ENCODE data around the gene CCDC97.
A peak's percentile ranks its signal among the peaks of the same experiment; 100 is the strongest.

Gene CCDC97

GRCh38 chr19:41305927-41306793 is 3.8 kb upstream of the CCDC97 start:
- peaks cover 34% of the 10 kb centered on the region for H3K36me3 ChIP-seq (ENCODE audit: insufficient read depth, low read length)
- H3K9me3 ChIP-seq (ENCODE audit: control insufficient read depth, insufficient read depth, low read length) = no peaks in the 10 kb centered on the region
- peaks cover 8% of the 10 kb centered on the region; the same call in 1 of the 2 replicates for H3K4me1 ChIP-seq (ENCODE audit: insufficient read depth, low read length)
- no peak overlapping the region for H3K9ac ChIP-seq (ENCODE audit: low read depth, low read length)

- H3K4me1 ChIP-seq (ENCODE audit: insufficient read depth, low read length) = peaks cover 8% of the 10 kb centered on the region; the same call in 1 of the 2 replicates
- H3K9me3 ChIP-seq (ENCODE audit: control insufficient read depth, insufficient read depth, low read length) = no peaks in the 10 kb centered on the region
- H3K36me3 ChIP-seq (ENCODE audit: insufficient read depth, low read length) = peaks cover 25% of the 10 kb centered on the region
- H3K9ac ChIP-seq (ENCODE audit: low read depth, low read length) = no peak overlapping the region
Observed at GRCh38 chr19:41307090-41307875, 2.7 kb upstream of the CCDC97 start.

- H3K4me1 ChIP-seq (ENCODE audit: insufficient read depth, low read length) = peaks cover 8% of the 10 kb centered on the region; the same call in 1 of the 2 replicates
- H3K9me3 ChIP-seq (ENCODE audit: control insufficient read depth, insufficient read depth, low read length) = no peaks in the 10 kb centered on the region
- H3K36me3 ChIP-seq (ENCODE audit: insufficient read depth, low read length) = peaks cover 25% of the 10 kb centered on the region
- no peak overlapping the region for H3K9ac ChIP-seq (ENCODE audit: low read depth, low read length)
Observed at GRCh38 chr19:41307954-41308449, 2.0 kb upstream of the CCDC97 start.

DNA sequence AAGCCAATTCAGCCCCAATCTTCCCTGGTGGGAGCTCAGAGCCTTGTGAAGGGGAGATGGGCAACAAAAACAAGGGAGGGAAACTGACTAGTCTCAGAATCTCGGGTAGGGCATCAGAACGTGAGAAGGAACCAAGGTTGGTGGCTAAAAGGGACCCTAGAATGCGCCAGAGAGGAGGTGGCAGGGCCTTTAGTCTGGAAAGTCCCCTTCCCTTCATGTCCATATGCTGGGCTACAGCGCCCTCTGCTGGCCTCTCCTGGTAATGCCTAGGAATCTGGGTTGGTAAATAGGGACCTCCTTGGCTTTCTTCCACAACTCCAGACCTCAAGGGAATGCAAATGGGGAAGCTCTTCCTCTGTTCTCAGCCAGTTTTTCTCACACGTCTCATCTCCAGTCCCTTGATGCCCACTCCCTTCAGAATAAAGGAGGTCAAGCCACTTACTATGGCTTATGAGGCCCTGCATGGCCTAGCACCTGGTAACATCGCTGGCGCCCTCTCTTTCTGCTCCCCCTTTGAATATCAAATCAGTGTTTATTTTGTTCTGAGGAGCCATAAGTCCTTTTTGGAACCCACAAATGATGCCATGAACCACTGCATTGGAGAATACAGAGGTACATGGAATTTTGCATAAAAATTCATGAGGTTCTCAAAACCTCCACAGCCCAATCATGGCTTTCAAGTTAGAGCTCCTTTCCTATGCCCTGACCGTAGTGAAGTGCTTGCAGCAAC is 1.4 kb upstream of the CCDC97 start:
- no peaks in the 10 kb centered on the region for H3K9me3 ChIP-seq (ENCODE audit: control insufficient read depth, insufficient read depth, low read length)
- H3K4me1 ChIP-seq (ENCODE audit: insufficient read depth, low read length) = peaks cover 8% of the 10 kb centered on the region; the same call in 1 of the 2 replicates
- H3K9ac ChIP-seq (ENCODE audit: low read depth, low read length) = no peak overlapping the region
- H3K36me3 ChIP-seq (ENCODE audit: insufficient read depth, low read length) = peaks cover 24% of the 10 kb centered on the region

DNA sequence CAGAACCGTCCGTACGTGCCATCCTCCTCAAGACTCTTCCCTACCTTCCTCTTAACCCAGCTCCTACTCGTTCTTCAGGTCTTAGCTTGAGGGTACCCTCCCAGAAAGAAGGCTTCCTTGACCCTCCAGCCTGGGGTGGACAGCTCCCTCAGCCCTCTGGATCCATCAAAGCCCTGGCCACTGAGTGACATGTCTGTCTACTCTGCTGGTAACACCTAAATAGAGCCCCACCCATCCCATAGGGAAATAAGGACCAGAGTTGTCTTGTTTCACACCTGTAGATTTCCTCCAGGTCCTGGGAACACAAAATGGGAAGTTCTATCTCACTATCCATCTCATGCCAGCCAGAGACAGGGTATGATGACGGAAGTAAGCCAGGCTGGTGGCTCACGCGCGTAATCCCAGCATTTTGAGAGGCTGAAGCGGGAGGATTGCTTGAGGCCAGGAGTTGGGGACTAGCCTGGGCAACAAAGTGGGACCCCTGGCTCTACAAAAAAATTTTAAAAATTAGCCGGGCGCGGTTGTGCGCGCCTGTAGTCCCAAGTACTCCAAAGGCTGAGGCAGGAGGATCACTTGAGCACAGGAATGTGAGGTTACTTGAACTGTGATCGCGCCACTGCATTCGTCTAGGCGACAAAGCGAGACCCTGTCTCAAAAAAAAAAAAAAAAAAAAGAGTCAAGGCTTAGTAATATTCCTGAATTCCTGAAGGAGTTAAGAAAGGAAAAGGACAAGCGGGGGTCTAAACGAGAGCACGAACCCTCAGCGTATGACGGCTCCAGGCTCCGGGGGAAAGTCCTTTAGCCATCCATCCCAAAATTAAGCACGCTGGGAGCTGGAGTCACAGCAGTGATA is 566 bp upstream of the CCDC97 start:
- H3K9me3 ChIP-seq (ENCODE audit: control insufficient read depth, insufficient read depth, low read length) = no peaks in the 10 kb centered on the region
- peaks cover 8% of the 10 kb centered on the region; the same call in 1 of the 2 replicates for H3K4me1 ChIP-seq (ENCODE audit: insufficient read depth, low read length)
- peak overlapping the region; percentile 67 for H3K9ac ChIP-seq (ENCODE audit: low read depth, low read length)
- peaks cover 16% of the 10 kb centered on the region for H3K36me3 ChIP-seq (ENCODE audit: insufficient read depth, low read length)

- Histone ChIP-seq H3K9me3 (ENCODE audit: control insufficient read depth, insufficient read depth, low read length) (no peaks in the 10 kb centered on the region), H3K36me3 (ENCODE audit: insufficient read depth, low read length) (0 out of 2 replicates have a peak, but pooled peaks cover 6% of the 10 kb centered on the region), H3K9ac (ENCODE audit: low read depth, low read length) (peak overlapping the region; percentile 67; the same call in 1 of the 2 replicates), H3K4me1 (ENCODE audit: insufficient read depth, low read length) (peaks cover 8% of the 10 kb centered on the region; the same call in 1 of the 2 replicates)
Observed at GRCh38 chr19:41311072-41311471, 1.1 kb downstream of the CCDC97 start.

- Histone ChIP-seq H3K4me1 (ENCODE audit: insufficient read depth, low read length) (peaks cover 8% of the 10 kb centered on the region; the same call in 1 of the 2 replicates), H3K9ac (ENCODE audit: low read depth, low read length) (no peak overlapping the region), H3K36me3 (ENCODE audit: insufficient read depth, low read length) (0 out of 2 replicates have a peak, but pooled peaks cover 5% of the 10 kb centered on the region), H3K9me3 (ENCODE audit: control insufficient read depth, insufficient read depth, low read length) (no peaks in the 10 kb centered on the region)
Observed at GRCh38 chr19:41311613-41312012, 1.6 kb downstream of the CCDC97 start.

GRCh38 chr19:41316306-41316920 is 6.4 kb downstream of the CCDC97 start:
- Histone ChIP-seq H3K9ac (ENCODE audit: low read depth, low read length) (no peak overlapping the region), H3K36me3 (ENCODE audit: insufficient read depth, low read length) (peaks cover 10% of the 10 kb centered on the region), H3K4me1 (ENCODE audit: insufficient read depth, low read length) (peaks cover 3% of the 10 kb centered on the region; the same call in 1 of the 2 replicates), H3K9me3 (ENCODE audit: control insufficient read depth, insufficient read depth, low read length) (no peaks in the 10 kb centered on the region)

DNA sequence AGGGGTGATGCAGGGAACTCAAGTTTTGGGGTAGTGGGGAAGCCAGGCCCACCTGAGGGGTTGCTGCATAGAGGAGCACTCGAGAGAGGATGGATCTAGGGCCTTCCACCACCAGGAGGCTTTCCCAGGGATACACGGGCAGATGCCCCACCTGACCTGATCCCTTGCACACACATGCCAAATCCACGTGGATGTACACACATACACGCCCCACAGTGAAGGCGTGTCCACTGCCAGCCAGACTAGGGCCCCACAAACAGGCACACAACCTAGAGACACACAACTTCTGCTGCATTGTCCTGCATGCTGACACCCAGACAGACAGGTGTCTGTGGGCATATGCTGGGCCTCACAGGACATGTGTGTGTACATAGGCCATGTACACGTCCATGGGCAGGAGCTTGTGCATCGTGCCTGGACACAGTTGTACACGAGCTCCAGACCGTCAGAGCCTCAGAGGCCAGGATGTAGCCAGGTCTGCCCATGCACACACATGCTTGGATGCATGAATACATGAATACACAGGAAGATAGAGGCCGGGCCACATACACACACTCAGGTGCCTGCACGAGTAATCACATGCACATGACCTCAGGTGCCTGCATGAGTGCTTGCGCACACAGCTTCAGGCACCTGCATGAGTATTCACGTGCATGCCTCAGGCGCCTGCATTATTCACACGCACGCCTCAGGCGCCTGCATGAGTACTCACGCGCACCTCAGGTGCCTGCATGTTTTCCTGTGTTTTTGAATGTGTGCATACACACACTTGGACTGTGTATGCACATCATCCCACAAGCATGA is 8.9 kb downstream of the CCDC97 start:
- H3K9me3 ChIP-seq (ENCODE audit: control insufficient read depth, insufficient read depth, low read length) = no peaks in the 10 kb centered on the region
- H3K9ac ChIP-seq (ENCODE audit: low read depth, low read length) = no peak overlapping the region
- peaks cover 7% of the 10 kb centered on the region for H3K36me3 ChIP-seq (ENCODE audit: insufficient read depth, low read length)
- peaks cover 26% of the 10 kb centered on the region for H3K4me1 ChIP-seq (ENCODE audit: insufficient read depth, low read length)

GRCh38 chr19:41319500-41320184 is 9.7 kb downstream of the CCDC97 start:
- Histone ChIP-seq H3K9ac (ENCODE audit: low read depth, low read length) (no peak overlapping the region), H3K9me3 (ENCODE audit: control insufficient read depth, insufficient read depth, low read length) (no peaks in the 10 kb centered on the region), H3K36me3 (ENCODE audit: insufficient read depth, low read length) (peaks cover 7% of the 10 kb centered on the region), H3K4me1 (ENCODE audit: insufficient read depth, low read length) (peaks cover 33% of the 10 kb centered on the region)

DNA sequence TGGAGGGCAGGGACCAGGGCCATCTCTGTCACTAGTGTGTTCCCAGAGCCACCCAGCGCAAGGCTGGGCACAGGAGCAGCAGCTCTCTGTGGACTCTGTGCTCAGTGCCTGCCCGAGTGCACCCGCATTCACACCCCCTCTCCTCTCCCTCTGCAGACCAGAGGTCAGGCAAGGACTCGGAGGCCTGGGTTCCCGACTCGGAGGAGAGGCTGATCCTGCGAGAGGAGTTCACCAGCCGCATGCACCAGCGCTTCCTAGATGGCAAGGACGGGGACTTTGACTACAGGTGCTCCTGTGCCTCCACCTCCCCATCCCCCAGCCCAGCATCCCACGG is 10.2 kb downstream of the CCDC97 start:
- Histone ChIP-seq H3K36me3 (ENCODE audit: insufficient read depth, low read length) (peaks cover 7% of the 10 kb centered on the region), H3K9me3 (ENCODE audit: control insufficient read depth, insufficient read depth, low read length) (no peaks in the 10 kb centered on the region), H3K9ac (ENCODE audit: low read depth, low read length) (no peak overlapping the region), H3K4me1 (ENCODE audit: insufficient read depth, low read length) (peaks cover 35% of the 10 kb centered on the region)

DNA sequence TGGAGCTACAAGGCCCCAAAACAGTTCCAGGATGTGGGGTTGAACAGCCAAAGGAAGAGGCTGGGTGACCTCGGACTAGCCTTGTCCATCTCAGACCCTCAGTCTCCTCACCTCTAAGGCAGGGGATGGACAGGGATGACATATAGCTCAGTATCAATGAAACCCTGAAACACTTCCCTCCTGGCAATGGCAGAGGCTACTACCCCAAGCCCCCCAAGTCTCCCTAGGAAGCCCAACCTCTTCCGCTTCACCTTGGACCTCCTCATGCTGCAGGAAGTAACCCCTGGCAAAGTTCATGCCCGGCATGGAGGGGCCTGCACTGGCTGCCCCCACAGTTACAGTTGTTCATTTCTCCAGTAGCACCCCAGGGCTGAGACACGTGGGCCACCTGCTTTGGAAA is 10.6 kb downstream of the CCDC97 start:
- H3K9me3 ChIP-seq (ENCODE audit: control insufficient read depth, insufficient read depth, low read length) = no peaks in the 10 kb centered on the region
- H3K9ac ChIP-seq (ENCODE audit: low read depth, low read length) = no peak overlapping the region
- peaks cover 35% of the 10 kb centered on the region for H3K4me1 ChIP-seq (ENCODE audit: insufficient read depth, low read length)
- H3K36me3 ChIP-seq (ENCODE audit: insufficient read depth, low read length) = peaks cover 7% of the 10 kb centered on the region
